GM18511 (cell line): ENCODE data around the gene GLUL.
"Not testable (repeated sequence)": the region's sequence is repeated elsewhere in the genome, so short reads cannot be mapped to it uniquely, and the experiment has no call there.

ENCODE experiments used
- ATAC-seq: cut with Tn5 transposase; IDR thresholded peaks from one replicate; pipeline ENCODE4 v1.9.1; 2021; ENCODE audit warnings: mild to moderate bottlenecking, moderate library complexity; ENCODE audit not compliant: unreplicated experiment

GLUL gene

GRCh38 chr1:182395906-182396305 lies 4.3 kb upstream of the GLUL start:
- no peak for ATAC-seq

- ATAC-seq = no peak
Measured at GRCh38 chr1:182394055-182394775, 2.6 kb upstream of the GLUL start.

- peak; percentile 9 for ATAC-seq
Measured at GRCh38 chr1:182392050-182393028, 749 bp upstream of the GLUL start.

- ATAC-seq = peak; percentile 7
Measured at GRCh38 chr1:182391028-182391361, 595 bp downstream of the GLUL start.

- no peak for ATAC-seq
Measured at GRCh38 chr1:182389619-182390047, 2.0 kb downstream of the GLUL start.

- ATAC-seq = no peak
Measured at GRCh38 chr1:182388392-182389134, 3.0 kb downstream of the GLUL start.

GRCh38 chr1:182387566-182387965 lies 4.0 kb downstream of the GLUL start:
- no peak for ATAC-seq

GRCh38 chr1:182386980-182387379 lies 4.6 kb downstream of the GLUL start:
- no peak for ATAC-seq

- ATAC-seq = no peak
Measured at GRCh38 chr1:182385885-182386853, 5.4 kb downstream of the GLUL start.

- no peak for ATAC-seq
Measured at GRCh38 chr1:182384387-182384960, 7.1 kb downstream of the GLUL start.

GRCh38 chr1:182383934-182384333 lies 7.7 kb downstream of the GLUL start:
- no peak for ATAC-seq

GRCh38 chr1:182383037-182383661 lies 8.4 kb downstream of the GLUL start:
- no peak for ATAC-seq

- no peak for ATAC-seq
Measured at GRCh38 chr1:182381962-182382819, 9.4 kb downstream of the GLUL start.

- no peak for ATAC-seq
Measured at GRCh38 chr1:182380199-182380598, 11.4 kb downstream of the GLUL start.

GRCh38 chr1:182379781-182380180 lies 11.8 kb downstream of the GLUL start:
- ATAC-seq = not testable (repeated sequence)

- ATAC-seq = no peak
Measured at GRCh38 chr1:182376936-182377574, 14.5 kb downstream of the GLUL start.

GRCh38 chr1:182374101-182374834 lies 17.3 kb downstream of the GLUL start:
- ATAC-seq = no peak
